Endometrial microvascular endothelial cells (primary cell): Measurements from ENCODE around the gene DDIAS. TPM values are rescaled to one million over a fixed set of nuclear protein-coding genes. Genes with fewer than 3 reads are reported as not detected.
"Not testable (repeated sequence)": the region's sequence is repeated elsewhere in the genome, so short reads cannot be mapped to it uniquely, and the experiment has no call there.

Experiments used
- in situ Hi-C: cut with HindIII; loops from 2 replicates; pipeline ENCODE4 v1.10.0; 2017; ENCODE audit warnings: low sequenced_read_pairs, low pct_unique_long_range_greater_than_20kb; ENCODE audit errors: inconsistent ontology term
- total RNA-seq: library from RNA; depleted of rRNA; stranded (reverse); fragments of >200 nt; gene quantifications from one replicate; pipeline ENCODE4 v1.2.3, GENCODE V29; 2015; ENCODE audit errors: inconsistent ontology term

DDIAS gene
- total RNA-seq, 1 donor from 2014 or later: 18.9 TPM

DNA sequence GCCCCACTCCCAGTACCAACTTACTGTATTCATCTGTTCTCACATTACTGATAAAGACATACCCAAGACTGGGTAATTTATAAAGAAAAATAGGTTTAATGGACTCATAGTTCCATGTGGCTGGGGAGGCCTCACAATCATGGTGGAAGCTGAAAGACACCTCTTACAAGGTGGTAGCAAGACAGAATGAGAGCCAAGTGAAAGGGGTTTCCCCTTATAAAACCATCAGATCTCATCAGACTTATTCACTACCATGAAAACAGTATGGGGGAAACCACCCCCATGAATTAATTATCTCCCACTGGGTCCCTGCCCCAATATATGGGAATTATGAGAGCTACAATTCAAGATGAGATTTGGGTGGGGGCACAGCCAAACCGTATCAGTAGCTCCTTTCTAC lies 43.5 kb downstream of the DDIAS start:
- in situ Hi-C loops: not testable (repeated sequence)

DNA sequence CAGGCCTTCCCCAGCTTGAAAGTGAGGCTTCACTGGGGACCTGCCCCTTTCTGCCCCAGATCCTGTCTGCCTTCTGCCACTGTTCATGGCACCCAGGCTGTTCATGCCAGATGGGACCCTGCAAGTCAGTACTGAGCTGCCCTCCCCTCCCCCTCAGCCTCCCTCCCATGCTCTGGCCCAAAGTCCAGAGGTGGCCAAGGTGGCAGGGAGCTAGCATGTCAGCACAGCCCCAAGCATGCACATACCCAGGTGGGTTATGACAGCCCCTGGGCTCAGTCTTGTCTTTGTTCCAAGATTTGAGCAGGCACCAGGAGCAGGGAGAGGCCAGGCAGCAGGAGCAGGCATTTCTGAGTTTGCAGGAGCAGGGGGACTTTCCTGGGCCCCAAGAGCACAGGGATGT lies 44.1 kb downstream of the DDIAS start:
- in situ Hi-C loops: no loop called here

DNA sequence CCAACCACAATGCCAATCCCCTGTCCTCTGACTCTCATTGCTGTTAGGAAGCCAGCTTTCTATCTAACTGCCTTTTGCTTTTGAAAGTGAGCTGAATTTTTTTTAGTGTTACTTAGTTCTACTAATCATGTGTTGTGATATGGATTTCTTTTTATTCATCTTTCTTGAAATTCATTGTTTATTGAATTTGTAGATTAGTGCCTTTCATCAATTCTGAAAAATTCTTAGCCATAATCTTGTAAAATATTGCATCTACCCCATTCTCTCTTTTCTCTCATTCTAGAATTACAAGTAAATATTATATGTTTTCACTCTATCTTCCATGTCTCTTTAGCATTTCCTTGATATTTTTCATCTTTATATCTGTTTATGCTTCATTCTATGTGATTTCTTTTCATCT lies 47.8 kb downstream of the DDIAS start:
- in situ Hi-C loops: no loop called here

DNA sequence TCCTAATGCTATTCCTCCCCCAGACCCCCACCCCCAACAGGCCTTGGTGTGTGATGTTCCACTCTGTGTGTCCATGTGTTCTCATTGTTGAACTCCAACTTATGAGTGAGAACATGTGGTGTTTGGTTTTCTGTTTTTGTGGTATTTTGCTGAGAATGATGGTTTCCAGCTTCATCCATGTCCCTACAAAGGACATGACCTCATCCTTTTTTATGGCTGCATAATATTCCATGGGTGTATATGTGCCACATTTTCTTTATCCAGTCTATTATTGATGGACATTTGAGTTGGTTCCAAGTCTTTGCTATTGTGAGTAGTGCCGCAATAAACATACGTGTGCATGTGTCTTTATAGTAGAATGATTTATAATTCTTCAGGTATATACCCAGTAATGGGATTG lies 49.0 kb downstream of the DDIAS start:
- in situ Hi-C loops: not testable (repeated sequence)

DNA sequence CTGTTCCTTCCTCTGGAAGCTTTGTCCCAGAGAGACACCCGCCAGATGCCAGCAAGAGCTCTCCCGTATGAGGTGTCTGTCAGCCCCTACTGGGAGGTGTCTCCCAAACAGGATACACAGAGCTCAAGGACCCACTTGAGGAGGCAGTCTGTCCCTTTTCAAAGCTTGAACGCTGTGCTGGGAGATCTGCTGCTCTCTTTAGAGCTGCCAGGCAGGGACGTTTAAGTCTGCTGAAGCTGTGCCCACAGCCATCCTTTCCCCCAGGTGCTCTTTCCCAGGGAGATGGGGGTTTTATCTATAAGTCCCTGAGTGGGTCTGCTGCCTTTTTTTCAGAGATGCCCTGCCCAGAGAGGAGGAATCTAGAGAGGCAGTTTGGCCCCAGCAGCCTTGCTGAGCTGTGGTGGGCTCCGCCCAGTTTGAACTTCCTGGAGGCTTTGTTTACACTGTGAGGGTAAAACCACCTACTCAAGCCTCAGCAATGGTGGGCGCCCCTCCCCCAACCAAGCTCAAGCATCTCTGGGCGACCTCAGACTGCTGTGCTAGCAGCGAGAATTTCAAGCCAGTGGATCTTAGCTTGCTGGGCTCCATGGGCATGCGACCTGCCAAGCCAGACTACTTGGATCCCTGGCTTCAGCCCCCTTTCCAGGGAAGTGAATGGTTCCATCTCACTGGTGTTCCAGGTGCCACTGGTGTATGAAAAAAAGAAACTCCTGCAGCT lies 54.4 kb downstream of the DDIAS start:
- in situ Hi-C loops: not testable (repeated sequence)

DNA sequence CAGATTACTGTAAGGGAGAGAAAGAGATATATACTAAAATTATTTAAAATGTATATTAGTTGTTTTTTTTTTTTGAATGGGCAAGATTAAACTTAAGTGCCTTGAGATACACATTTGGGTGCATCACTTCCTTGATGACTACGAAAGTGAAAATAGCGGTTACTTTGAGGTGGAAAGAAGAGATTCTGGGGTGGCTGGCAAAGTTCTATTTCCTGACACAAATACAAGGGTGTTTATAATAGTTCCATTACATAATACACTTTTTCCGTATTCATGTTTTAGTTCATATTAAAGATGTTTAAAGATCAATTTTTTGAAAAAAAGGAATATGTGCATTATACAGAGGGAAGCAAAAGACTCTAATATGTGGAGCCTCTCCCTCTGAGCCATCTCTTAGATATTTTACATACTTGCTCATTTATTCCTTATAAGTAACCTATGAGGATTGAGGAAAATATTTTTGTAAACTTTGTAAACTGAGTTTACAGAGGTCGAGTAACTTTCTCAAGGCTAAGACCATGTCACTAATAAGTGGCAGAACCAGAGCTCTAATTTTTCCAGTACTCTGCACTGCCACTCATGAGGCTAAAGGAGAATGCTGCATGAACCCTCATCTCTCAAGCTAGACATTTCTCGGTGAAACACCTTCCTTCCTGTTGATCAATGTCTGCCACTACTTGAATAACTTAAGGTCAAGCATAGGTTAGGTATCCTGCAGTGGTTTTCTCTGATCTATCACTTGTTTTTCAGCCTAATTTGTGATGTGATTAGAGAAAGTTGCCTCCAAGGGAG lies 58.6 kb downstream of the DDIAS start:
- in situ Hi-C loops: no loop called here

DNA sequence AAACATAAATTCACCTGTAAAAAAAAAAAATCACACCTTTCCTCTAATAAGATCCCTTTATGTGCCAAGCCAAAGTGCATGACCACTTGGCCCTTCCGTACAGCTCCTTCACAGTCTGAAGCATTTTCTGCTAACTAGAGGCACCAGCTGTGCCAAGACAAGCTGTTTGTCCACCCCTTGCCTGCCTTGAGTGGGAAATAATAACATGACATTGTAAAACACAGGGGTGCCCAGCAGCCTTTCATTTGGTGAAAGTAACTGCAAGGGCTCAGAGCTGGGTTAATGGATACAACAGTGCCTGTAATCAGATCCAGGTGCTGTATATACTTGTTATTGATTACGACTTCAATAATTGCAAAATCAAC lies 59.2 kb downstream of the DDIAS start:
- in situ Hi-C loops: no loop called here

DNA sequence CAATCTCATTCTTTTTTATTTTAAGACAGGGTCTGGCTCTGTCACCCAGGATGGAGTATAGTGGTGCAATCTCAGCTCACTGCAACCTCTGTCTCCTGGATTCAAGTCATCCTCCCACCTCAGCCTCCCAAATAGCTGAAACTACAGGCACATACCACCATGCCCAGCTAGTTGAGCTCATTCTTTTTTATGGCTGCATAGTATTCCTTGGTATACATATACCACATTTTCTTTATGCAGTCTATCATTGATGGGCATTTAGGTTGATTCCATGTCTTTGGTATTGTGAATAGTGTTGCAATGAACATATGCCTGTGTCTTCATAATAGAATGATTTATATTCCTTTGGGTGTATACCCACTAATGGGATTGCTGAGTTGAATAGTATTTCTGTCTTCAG lies 60.5 kb downstream of the DDIAS start:
- in situ Hi-C loops: not testable (repeated sequence)

DNA sequence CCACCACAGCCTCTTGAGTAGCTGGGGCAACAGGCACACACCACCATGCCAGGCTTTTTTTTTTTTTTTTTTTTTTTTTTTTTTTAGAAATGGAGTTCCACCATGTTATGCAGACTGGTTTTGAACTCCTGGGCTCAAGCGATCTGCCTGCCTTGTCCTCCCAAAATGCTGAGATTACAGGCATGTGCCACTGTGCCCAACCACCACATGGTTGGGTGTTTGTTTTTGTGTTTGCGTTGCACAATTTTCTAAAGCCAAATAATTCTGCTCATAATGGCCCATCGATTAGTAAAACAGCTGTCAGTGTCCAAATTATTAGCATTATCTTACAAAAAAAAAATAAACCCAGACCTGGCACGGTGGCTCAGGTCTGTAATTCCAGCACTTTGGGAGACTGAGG lies 65.8 kb downstream of the DDIAS start:
- in situ Hi-C loops: no loop called here

DNA sequence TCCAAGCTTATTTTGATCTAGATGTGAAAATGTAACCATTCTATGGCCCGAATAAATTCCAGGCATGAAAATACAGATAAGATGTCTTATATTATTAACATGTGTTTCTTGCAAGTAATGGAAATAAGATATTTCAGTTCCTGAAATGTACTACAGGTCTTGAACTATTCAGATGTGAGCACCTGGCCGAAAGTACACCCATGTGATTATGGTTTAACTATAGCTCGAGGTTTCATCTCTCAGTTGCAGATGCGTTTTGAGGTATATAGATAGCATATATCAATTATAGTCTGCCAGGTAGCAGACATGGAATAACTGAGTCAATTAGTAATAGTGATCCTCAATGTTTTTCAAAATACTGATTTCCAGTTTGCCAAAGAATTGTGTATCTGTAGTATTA lies 68.3 kb downstream of the DDIAS start:
- in situ Hi-C loops: no loop called here

DNA sequence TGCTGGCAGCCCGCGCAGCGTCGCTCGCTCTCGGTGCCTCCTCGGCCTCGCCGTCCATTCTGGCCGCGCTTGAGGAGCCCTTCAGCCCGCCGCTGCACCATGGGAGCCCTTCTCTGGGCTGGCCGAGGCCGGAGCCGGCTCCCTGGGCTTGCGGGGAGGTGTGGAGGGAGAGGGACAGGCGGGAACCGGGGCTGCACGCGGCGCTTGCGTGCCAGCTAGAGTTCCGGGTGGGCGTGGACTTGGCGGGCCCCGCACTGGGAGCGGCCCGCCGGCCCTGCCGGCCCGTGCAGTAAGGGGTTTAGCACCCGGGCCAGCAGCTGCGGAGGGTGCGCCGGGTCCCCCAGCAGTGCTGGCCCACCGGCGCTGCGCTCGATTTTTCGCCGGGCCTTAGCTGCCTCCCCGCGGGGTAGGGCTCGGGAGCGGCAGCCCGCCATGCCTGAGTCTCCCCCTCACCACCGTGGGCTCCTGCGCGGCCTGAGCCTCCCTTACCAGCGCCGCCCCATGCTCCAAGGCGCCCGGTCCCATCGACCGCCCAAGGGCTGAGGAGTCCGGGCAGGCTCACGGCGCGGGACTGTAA lies 69.1 kb downstream of the DDIAS start:
- in situ Hi-C loops: not testable (repeated sequence)

DNA sequence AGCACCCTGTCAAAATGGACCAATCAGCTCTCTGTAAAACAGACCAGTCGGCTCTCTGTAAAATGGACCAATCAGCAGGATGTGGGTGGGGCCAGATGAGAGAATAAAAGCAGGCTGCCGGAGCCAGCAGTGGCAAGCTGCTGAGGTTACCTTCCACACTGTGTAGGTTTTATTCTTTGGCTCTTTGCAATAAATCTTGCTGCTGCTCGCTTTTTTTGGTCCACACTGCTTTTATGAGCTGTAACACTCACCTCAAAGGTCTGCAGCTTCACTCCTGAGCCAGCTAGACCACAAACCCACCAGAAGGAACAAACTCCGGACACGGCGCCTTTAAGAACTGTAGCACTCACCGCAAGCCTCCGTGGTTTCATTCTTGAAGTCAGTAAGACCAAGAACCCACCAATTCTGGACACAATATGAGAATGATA lies 70.0 kb downstream of the DDIAS start:
- in situ Hi-C loops: not testable (repeated sequence)

DNA sequence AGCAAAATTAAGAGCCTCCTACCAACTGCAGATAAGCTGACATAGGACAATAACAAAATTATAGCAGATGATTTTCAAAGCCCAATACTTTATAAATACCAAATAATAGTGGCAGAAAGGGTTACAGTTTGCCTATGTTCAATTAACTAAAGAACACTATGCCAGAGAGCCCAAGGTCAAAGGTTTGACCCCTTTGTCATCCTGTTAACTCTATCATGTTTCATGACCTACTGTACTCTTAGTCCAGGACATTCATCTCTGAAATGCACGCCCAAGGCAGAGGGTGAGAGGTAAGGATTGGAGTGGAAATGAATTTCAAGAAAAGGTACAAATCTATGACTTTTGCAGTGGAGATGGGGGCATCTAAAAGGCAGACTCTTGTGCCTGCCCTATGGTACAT lies 70.6 kb downstream of the DDIAS start:
- in situ Hi-C loops: no loop called here

DNA sequence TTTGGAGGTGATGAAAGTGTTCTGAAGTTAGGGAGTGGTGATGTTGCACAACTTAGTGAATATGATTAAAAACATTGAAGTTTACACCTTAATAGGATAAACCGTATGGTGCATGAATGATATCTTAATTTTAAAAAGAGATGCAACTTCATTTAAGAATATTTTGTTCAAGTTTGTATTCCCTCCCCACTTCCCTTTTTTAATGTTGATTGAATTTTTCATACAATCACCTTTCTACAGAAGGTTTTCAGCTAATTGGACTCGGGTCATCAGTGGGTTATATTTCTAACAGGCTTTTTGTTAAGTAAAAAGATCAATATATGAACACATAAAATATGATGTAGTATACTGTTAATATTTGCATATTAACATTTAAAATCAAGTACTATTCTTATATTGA lies 72.6 kb downstream of the DDIAS start:
- in situ Hi-C loops: no loop called here

DNA sequence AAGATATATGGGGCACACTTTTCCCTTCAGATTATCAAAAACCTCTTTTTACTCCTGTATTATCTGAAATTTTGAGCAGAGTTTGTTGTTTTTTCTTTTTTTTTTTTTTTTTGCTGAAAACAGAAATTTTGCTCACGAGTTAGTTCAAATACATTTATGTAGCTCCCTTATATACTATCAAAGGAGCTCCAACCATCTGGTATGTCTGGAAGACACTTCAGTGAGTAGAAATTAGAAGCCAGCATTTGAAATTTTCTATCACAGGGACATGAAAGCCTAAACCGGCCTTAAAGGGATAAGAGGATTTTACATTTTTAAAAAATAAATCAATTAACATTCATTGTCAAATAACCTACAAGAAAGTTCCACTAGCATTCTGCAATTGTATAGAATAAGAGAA lies 73.3 kb downstream of the DDIAS start:
- in situ Hi-C loops: no loop called here

DNA sequence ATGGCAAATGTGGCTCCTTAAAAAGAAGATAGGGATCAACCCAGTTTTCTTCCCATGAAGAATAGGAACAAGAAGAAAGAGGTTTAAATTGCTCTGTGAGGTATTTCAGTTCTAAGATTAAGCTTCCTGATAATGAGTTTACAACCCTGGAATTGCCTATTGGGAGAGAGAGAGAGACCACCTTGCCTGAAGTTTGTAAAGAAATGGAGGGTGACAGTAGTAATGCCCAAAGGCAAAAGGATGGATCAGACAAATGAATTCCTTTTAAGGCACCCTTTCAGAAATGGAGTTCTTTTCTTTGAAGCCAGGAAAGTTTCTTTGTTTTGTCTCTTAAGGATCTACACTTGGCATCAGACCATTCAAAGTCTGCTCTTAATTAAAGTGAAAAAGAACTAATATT lies 74.3 kb downstream of the DDIAS start:
- in situ Hi-C loops: no loop called here

DNA sequence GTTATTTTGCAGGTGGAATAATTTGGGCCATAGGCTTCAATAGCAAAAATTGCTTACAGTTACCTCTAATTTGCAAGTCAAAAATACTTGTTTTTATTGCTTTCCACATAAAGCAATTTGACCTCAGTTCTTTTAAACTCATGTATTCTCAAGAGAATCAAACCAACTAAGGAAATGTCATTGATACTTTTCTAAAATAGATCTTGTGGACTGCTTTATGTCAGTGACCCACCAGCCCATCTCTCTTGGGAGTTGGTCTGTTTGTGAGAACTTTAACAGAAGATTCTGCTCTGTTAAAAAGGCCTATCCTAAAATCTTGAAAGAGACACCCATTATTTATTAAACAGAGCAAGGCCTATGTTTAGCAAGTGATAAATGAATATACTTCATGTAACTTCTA lies 75.2 kb downstream of the DDIAS start:
- in situ Hi-C loops: no loop called here

DNA sequence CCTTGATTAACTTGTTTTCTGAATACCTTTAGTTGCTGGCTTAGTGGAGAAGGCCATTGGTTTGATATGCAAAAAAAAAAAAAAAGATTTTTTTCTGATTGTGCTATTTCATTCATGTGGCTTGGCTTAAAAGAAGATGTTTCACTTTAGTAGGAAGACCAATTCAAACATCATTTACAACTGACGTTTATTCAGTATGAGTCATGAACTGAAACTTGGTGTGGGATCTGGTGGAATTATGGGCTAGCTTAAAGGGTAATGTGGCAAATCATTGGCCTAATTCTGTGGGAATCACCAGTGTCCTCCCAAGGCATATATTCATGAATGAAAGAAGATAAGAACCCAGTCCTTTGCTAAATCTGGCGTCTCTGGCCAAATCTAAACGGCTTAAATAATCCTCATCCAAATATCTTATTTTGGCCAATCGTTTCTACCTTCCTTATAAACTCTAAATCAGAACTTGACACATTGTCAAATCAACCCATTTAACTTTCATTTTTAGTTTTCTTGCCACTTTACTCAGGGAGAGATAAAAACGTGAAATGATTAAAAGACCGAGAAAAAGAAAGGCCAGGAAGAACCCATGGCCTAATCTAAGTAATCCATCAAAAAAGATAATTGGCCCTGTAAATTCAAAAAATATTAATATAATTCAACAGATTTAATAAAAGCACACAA lies 77.0 kb downstream of the DDIAS start:
- in situ Hi-C loops: no loop called here

DNA sequence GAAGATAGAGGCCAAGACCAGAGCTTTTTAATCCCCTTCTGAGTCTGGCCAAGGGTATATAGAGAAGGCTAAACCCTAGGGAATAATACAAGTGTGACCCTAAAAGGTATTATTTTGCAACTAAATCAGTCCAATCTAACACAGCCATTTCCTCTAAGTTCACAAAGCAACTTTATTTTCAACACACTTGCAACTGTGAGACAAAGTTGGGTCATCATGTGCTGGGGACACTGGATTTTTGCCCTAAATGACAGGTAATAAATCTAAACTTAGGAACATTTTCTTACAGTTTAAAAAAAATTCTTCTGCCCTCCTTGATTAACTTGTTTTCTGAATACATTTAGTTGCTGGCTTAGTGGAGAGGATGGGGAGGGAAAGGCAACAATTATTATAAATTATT lies 78.3 kb downstream of the DDIAS start:
- in situ Hi-C loops: no loop called here

DNA sequence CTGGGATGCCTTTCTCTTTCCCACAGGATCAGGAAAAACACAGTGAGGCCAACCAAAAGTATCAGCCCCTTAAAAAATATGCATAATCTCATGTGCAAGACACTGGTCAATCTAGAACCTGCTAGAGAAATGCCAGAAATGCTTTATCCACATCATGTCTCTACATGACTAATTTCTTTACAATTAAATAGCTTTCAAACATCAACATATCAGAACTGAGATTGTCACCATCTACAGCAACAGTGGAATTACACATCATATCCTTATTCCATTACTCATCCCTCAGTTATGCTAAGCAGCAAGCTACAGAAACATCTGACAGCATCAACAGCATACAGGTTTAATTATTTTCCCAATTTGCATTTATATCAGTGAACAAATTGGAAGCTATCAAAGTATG lies 78.8 kb downstream of the DDIAS start:
- in situ Hi-C loops: no loop called here
